HG03442 (cell line): Measurements from ENCODE around the gene IL24.
A peak's percentile ranks its signal among the peaks of the same experiment; 100 is the strongest.
"Not testable (repeated sequence)": the region's sequence is repeated elsewhere in the genome, so short reads cannot be mapped to it uniquely, and the experiment has no call there.

Experiments
- ATAC-seq: cut with Tn5 transposase; IDR thresholded peaks from one replicate; pipeline ENCODE4 v1.9.1; 2021; ENCODE audit warnings: mild to moderate bottlenecking, moderate library complexity; ENCODE audit not compliant: unreplicated experiment

Gene IL24

DNA sequence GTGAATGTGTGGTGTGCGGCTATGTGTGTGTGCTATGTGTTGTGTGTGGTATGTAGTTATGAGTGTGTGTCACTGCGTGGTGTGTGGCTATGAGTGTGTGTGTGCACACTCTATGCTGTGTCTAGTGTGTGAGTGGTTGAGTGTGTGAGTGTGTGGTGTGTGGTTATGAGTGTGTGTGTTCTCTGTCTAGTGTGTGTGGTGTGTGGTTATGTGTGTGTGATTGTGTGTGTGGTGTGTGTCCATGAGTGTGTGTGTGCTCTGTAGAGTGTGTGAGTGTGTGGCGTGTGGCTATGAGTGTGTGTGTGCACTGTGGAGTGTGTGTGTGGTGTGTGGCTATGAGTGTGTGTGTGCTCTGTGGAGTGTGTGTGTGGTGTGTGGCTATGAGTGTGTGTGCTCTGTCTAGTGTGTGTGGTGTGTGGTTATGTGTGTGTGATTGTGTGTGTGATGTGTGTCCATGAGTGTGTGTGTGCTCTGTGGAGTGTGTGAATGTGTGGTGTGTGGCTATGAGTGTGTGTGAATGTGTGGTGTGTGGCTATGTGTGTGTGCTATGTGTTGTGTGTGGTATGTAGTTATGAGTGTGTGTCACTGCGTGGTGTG is 26.8 kb downstream of the IL24 start:
- not testable (repeated sequence) for ATAC-seq

GRCh38 chr1:206924592-206925105 is 27.4 kb downstream of the IL24 start:
- peak; percentile 16 for ATAC-seq

DNA sequence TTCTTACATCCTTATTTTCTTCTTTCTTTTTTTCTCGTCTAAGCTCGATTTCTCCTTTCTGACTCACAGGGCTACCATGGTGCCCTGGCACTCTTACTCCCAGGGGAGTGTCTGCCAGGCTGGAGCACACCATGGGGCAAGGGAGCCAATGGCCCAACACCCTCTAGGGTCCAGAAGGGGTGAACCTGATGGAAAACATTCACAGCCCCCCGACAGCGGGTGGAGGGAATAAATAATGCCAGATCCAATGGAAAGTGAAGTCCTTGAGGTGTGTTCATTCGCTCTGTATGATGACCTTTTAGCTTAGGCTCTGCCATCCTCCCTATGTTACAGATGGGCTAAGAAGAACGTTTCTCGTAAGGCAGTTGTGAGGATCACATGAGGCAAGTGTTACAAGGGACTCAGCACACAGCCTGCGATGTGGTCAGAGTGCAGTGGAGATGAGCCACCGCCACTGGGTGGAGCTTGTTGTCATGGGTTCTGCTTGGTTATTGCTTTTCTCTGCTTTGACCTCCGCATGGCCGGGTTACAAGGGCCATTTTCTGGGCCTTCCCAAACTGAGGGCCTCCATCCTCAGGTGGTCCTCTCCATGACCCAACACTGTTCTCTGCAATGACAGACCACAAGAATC is 28.0 kb downstream of the IL24 start:
- ATAC-seq: peak; percentile 57

DNA sequence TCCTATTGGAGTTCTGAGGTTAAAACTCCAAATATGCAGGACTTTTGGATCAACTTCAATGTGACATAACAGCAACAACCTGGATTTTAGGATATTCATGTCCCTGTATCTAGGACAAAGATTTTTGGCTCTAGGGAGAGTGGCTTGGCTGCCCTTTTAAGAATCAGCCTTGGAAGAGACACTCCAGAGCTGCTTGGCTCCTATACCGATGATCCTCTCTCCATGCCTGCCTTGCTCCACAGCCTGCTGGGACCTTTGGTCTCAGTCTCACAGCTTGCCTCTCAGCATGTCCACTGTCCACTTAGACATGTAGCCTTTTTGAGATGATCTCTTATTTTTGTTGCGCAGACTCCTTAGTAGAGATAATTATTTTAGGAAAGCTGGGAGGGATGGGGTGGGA is 29.0 kb downstream of the IL24 start:
- ATAC-seq: no peak

DNA sequence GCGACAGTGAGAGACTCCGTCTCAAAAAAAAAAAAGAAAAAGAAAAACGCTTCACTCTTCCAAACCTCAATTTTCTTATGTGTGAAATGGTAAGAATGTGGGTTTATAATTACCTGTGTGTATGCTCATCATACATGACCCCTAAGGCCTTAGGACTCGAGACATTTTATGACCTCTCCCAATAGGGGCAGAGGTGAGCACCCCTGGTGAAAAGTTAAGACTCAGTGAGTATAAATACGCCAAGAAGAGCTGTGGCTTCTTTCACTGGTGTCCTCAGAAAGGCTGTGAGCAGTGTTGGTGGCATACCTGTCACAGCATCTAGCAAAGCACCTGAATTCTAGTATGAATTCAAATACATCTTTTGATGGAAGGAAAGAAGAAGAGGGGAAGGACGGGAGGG is 32.3 kb downstream of the IL24 start:
- no peak for ATAC-seq

GRCh38 chr1:206930210-206930798 is 33.1 kb downstream of the IL24 start:
- ATAC-seq: peak; percentile 77

DNA sequence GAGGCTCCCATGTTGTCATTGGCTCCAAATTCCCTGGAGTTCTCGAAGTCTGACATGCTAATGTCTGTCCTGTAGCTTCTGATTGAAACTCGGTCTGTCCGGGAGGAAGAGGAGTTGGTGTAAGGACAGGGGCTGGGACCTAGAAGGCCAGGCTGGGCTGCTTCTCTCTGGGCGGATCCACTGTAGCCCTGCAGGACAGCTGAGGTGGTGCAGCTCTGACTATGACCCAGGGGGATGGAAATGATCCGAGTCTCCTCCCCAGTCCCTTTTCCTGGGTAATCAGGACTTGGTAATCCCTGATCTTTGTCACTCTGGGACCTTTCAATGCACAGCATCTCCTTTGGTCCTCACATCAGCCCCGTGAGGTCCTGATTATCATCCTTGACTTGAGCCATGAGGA is 34.5 kb downstream of the IL24 start:
- ATAC-seq: no peak

DNA sequence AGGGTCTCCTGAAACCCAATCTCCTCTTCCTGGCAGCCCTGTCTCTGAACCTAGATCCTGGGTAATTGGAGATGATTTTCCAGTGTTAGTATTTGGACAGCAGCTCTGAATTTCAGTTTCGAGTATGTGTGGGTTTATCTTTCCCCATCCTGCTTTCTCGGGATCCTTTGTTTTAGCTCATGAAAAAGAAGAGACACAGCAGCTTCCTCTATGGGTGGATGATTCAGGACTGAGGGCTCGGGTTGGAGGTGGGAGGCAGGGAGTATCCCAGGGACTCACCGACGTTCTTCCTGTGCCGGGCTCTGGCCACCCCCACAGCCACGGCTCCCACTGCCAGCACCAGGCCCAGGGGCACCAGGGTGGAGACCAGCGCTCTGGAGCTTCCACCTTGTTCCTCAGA is 34.9 kb downstream of the IL24 start:
- ATAC-seq: no peak

GRCh38 chr1:206933333-206933945 is 36.2 kb downstream of the IL24 start:
- ATAC-seq: no peak

GRCh38 chr1:206935491-206936067 is 38.3 kb downstream of the IL24 start:
- no peak for ATAC-seq

DNA sequence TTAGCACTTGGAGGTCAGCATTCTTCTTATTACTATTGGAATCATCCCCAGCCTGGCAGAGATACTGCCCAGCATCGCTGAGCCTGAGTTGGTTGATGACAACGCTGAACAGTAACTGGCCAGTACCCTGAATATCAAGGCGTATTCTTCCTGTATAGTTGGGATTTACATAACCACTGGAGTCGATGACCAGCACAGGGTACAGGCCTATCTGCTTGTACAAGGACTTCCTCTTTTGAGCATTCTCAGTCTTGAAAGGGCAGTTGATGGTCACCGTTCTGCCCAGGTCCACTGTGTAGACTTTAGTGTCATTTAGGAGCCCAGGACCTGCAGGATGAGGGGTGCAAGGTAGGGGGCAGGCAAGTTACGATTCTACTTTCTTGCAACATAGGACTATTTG is 40.2 kb downstream of the IL24 start:
- no peak for ATAC-seq

- no peak for ATAC-seq
Measured at GRCh38 chr1:206939131-206939530, 41.9 kb downstream of the IL24 start.

GRCh38 chr1:206939841-206940587 is 42.8 kb downstream of the IL24 start:
- ATAC-seq: no peak

- ATAC-seq: no peak
Measured at GRCh38 chr1:206940588-206940936, 43.3 kb downstream of the IL24 start.

DNA sequence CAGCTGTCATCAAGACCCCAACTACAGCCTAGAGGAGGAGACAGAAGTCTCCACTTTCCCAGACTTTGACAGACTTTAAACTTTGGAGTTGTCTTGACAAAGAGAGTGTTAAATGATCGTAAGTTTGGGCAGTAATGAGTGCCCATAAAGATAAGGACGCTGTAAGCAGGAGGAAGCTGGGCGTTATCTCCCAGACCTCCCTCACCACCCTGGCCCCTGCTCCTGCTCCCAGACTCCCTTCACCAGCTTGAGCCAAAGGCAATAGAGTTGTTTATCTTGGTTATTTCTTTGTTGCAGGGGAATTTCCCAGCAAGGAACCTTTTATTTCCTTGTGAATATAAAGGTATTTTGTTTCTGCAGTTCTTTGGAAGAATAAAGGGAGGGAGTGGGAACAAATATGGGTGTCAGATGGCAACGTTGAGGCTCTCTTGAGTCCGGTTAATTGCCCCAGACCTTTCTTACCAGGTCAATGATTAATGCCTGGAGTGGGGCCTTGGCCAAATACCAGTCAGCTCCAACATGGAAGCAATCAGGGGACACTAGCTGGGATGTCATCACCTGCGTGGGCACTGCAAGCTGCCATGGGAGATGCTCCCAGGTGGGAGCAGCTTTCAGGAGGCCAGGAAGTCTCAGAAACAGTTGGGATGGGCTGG is 44.6 kb downstream of the IL24 start:
- no peak for ATAC-seq

- no peak for ATAC-seq
Measured at GRCh38 chr1:206944703-206945102, 47.5 kb downstream of the IL24 start.

GRCh38 chr1:206945779-206946178 is 48.5 kb downstream of the IL24 start:
- no peak for ATAC-seq

- ATAC-seq: no peak
Measured at GRCh38 chr1:206946261-206946660, 49.0 kb downstream of the IL24 start, which contains the start of gene PIGR. PIGR (minus strand) TSS chr1:206946466; CDS start chr1:206940531, 5,935 bp downstream.

DNA sequence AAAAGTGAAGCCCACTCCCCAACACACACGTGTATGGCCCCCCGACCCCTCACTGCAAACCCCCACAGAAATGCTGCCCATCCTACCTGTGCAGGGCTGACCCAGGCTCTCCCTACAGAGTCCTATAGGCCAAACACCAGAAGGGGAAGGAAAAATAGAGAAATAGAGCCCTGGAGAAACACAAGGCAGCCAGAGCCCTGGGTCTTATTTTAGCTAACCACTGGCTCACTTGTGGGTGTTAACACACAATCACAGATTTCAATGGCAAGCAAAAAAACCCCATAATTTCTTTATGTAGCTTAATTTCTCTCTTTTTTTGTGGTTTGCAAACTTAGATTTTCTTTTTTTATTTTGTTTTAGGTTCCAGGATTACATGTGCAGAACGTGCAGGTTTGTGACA is 50.0 kb downstream of the IL24 start:
- ATAC-seq: no peak

GRCh38 chr1:206949208-206949607 is 52.0 kb downstream of the IL24 start:
- ATAC-seq: no peak
